GM19455 (cell line): ENCODE results near the gene LRSAM1.
A peak's percentile ranks its signal among the peaks of the same experiment; 100 is the strongest.

Experiments used
- ATAC-seq: cut with Tn5 transposase; IDR thresholded peaks from one replicate; pipeline ENCODE4 v1.9.1; 2021; ENCODE audit not compliant: unreplicated experiment

Gene LRSAM1

GRCh38 chr9:127450830-127451607 is at the start of gene LRSAM1, which contains the start of gene RPL12:
TSS of gene LRSAM1 (plus strand) at chr9:127451510. CDS start at chr9:127454528, 3,018 bp downstream.
TSS of gene RPL12 (minus strand) at chr9:127451406. CDS start at chr9:127451317, 89 bp downstream.
- ATAC-seq, result peak; percentile 64

- ATAC-seq, result no peak
These were observed 48.8 kb upstream of the LRSAM1 start for GRCh38 chr9:127402401-127403090.

- no peak for ATAC-seq
These were observed 47.7 kb upstream of the LRSAM1 start for GRCh38 chr9:127403507-127404192.

GRCh38 chr9:127404631-127405030 is 46.7 kb upstream of the LRSAM1 start:
- ATAC-seq, result no peak

- ATAC-seq, result no peak
These were observed 45.8 kb upstream of the LRSAM1 start for GRCh38 chr9:127405344-127406125.

GRCh38 chr9:127406799-127407491 is 44.4 kb upstream of the LRSAM1 start:
- no peak for ATAC-seq

GRCh38 chr9:127407492-127407843 is 43.8 kb upstream of the LRSAM1 start:
- ATAC-seq, result no peak

- ATAC-seq, result no peak
These were observed 40.2 kb upstream of the LRSAM1 start for GRCh38 chr9:127411122-127411521.

- ATAC-seq, result no peak
These were observed 36.2 kb upstream of the LRSAM1 start for GRCh38 chr9:127415141-127415540.

GRCh38 chr9:127415657-127416056 is 35.7 kb upstream of the LRSAM1 start:
- ATAC-seq, result no peak

- no peak for ATAC-seq
These were observed 33.9 kb upstream of the LRSAM1 start for GRCh38 chr9:127417131-127418036.

- no peak for ATAC-seq
These were observed 33.3 kb upstream of the LRSAM1 start for GRCh38 chr9:127418037-127418471.

- no peak for ATAC-seq
These were observed 32.0 kb upstream of the LRSAM1 start for GRCh38 chr9:127419348-127419747.

- ATAC-seq, result no peak
These were observed 30.3 kb upstream of the LRSAM1 start for GRCh38 chr9:127421057-127421456.

- no peak for ATAC-seq
These were observed 29.1 kb upstream of the LRSAM1 start for GRCh38 chr9:127422133-127422782.

GRCh38 chr9:127422787-127423186 is 28.5 kb upstream of the LRSAM1 start:
- ATAC-seq, result no peak

GRCh38 chr9:127423476-127423933 is 27.8 kb upstream of the LRSAM1 start:
- no peak for ATAC-seq

- peak; percentile 87 for ATAC-seq
These were observed 27.2 kb upstream of the LRSAM1 start, which contains the start of gene ZNF79 for GRCh38 chr9:127423934-127424675. TSS of gene ZNF79 (plus strand) at chr9:127424382. CDS start at chr9:127424788, 406 bp downstream.
